GM18507 (cell line): ENCODE data around the gene APBA1.

Source experiments
- DNase-seq: peaks from one replicate; pipeline ENCODE4 v3.0.0; 2011; ENCODE audit warnings: low read depth; ENCODE audit not compliant: insufficient read length; ENCODE audit errors: extremely low spot score
- FAIRE-seq: peaks from 2 replicates; lab custom pipeline; 2011; peaks lifted over from hg19 to GRCh38; lab: Jason Lieb, UNC

APBA1 gene

DNA sequence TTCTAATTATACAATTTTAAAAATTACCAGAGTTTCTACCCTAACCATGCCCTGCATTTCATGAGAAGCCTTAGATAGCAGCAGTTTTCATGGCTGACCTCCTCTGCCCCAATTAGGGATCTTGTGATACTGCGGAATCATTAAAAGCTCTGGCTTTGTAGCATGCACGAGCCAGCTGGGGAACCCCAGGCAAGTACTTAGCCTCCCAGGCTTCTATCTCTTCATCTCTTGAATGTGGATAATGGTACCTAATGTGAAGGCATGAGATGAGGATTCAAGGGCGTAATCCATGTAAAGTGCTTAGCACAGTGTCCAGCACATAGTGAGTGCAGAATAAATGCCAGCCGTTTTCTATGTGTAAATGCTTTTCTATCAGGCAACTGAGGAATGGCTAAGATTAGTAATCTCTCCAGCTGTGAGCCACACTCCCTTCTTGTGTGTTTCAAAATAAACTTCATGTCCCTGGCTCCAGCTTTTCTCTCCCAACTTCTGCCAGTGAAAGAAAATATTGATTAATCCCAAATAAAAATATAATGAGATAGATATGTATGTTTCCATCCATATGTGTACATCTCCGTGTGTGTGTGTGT lies 88.4 kb downstream of the APBA1 start:
- no peak for DNase-seq
- no peak for FAIRE-seq

DNA sequence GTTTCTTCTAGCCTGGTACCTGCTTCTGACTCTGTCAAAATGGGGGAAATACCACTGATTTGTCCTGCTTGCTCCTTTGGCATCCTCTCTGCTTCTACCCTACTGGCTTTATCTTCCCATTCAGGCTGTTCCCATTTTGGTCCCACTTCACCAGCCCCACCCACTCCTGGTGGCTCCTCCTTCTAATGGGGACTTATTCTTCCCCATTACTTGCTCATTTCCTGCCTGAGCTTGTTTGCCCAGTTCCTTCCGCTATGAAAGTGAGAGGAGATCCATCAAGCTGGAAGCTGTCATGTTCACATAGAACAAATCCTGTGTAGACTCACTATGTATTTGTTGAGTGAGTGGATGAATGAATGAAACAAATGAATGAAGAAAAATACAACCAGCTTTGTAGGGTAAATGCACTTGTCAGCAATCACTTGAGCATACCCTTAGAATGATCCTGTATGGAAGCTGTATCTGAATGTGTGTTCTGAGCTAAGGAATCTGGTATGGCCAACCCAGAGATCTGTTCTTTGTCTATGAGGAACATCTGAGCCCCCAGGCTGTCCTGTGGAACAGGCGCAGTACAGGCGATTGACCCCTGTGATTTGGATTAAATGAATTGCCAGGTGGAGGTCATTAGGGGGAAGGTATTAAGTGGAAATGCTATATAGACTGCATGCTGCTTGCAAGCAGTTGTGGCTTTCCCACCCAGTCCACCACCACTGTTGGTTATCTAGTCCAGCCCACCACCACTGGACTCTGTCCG lies 89.5 kb downstream of the APBA1 start:
- DNase-seq (no peak), FAIRE-seq (no peak)

DNA sequence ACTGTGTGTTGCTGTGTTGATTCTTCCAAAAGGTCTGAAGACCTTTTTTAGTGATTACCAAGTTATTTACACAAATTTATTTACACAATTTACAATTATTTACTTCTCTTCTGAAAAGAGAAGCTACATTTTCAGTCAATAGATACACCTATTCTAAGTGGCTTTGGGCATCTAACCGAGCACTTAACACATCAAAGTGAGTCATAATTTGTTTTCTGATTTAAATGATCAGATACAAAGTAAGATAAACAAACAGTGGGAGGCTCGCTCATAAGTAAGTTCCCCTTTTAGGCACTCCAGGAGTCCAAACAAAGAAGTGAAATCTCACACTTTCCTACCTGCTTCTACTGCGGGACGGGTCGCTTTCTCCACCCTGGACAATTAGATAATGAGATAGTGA lies 90.2 kb downstream of the APBA1 start:
- DNase-seq: no peak

DNA sequence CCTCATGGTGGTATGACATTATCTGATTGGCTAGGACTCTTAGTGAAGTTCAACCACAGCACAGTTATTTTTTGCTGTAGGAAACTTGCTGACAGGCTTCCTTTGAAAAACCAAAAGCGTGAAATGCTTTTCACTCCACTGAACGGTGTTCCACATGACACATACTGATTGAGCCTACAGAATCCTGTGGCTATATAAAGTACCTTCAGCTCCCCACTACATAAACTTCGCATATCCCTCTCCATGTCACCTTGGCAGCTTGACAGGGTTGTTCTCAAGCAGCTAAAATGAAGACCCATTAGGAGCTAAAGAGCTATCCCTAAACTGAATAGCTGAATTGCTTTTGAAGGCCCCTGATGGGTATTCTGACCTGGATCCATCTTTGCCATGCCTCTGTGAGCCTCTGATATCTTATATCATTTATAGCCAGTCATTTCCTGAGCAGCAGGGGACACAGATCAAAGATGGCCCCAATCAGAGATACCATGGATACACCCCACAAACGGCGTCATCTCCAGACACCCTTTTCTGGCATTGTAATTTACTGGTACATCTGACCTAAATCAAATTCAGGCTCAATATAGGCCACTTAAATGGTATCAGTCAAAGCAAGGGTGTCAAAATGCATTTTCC lies 91.5 kb downstream of the APBA1 start:
- DNase-seq: no peak
- FAIRE-seq: no peak

More for the DNA sequence above, 90.2 kb downstream of the APBA1 start:
- FAIRE-seq: no peak

DNA sequence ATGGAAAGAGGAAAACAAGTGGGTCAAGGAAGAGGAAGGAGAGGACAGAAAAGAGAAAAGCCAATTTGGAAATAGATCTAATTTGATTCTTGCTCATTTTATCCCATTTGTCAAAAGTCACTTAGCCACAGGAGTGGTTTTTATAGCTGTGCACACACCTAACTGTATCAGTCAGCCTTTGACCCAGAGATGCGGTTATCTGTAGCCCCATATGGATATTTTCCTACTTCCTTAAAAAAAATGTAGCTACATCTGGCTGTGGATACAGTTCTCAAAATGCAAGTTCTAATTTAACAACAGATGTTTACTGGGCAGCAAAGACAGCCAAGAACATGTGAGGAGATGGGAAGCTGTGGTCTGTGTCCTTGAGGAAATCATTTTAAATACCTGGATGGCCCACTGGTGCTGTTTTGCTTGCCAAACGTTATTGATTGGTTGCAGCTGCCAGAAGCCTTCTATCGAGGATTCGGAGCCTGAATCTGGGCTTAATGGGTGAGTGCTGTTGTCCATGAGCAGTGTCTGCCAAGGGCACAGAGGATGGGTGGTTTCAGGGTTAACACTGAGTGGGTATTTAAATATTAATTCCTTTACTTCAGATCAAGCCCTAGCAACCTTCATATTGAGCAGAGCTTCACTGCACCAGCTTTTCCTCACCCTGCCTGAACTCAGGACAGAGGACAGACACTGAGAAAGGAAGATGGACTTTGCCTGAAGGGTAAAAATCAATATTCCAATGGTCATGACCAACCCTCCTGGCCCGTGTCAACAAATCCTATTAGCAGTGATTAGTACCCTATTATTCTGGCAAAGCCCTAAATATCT lies 92.2 kb downstream of the APBA1 start:
- FAIRE-seq (no peak), DNase-seq (no peak)

DNA sequence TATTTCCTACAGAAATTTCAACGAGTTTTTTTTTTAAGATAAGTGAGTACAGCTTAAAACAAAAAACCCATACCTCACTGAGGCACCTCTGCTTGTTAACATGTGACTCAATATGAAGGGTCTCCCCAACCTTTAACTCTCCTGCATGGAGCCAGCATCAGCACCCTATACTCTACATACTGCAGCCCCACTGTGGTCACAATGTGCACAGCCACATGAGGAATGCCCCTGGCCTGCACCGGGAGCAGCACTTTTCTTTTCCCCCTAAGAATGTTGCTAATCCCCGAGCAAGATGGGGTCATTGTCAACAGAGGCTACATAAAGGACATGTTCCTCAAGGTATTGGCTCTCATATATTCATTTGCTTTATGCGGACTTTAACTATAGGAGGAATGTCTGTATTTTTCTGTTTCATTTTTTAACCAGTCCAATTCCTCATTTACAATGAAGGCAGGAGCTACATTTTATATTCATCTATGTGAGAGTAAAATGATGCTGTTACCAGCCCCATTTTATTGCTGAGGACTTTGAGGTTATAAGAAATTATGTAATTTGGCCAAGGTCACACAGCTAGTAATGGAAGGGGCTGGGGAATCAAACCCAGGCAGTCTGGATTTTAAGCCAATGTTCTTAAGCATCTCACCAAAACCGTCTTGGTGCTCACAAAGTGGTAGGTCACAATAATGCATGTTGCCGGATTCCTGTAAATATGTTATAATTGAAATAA lies 93.0 kb downstream of the APBA1 start:
- DNase-seq: no peak
- FAIRE-seq: no peak

DNA sequence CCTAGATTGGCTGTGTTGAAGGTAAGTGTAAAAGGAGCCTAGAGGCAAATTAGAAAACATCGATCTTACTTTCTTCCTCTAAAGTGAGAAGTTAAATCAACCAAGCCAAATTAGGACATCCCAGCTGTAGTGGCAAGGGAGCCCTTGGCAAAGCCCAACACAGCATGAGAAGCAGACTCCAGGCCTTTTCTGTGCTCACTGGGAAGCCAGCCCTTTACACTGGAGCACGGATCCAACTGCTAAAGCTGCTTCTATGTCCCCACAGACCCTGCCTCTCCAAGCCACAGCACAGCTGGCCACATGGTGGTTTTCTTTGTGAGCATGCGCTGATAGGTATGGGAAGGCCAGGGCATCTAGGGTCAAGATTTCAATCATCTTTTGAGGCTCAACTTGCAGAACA lies 94.1 kb downstream of the APBA1 start:
- FAIRE-seq (no peak), DNase-seq (no peak)

DNA sequence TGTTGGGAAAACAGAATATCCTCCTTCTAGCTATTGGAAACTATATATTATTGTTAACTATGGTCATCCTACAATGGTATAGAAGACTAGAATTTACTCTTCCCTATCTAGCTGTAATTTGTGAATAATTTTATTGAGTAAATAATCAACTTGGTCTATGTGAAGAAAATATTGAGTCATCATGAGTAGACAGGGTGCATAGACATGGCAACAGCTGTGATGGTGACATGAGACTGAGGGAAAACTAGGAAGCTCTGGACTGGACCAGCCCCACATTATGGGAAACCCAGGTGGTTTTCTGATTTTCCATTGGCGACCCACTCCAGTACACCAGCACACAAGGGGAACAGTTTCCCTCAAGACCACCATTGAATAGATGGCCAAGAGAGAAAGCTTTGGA lies 95.0 kb downstream of the APBA1 start:
- FAIRE-seq: no peak

DNA sequence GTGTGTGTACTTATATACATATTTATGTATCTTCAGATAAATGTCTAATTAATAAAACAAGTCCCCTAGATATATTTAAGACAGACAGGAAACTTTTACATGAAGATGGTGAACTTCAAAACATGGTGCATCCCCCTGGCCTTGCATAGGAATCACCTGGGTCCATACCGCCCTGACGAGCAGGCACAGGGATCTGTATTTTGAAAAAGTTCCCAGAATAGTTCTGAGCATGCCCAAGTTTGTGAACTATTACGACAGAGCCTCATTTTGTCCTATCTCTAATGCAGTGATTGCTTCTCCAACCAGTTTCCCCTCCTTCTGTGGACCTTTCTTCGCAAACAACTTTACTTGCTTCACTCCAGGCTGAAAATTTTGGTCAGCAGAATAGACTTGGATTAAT lies 98.1 kb downstream of the APBA1 start:
- DNase-seq: no peak
- FAIRE-seq: no peak

More for the DNA sequence above, 95.0 kb downstream of the APBA1 start:
- DNase-seq: no peak

DNA sequence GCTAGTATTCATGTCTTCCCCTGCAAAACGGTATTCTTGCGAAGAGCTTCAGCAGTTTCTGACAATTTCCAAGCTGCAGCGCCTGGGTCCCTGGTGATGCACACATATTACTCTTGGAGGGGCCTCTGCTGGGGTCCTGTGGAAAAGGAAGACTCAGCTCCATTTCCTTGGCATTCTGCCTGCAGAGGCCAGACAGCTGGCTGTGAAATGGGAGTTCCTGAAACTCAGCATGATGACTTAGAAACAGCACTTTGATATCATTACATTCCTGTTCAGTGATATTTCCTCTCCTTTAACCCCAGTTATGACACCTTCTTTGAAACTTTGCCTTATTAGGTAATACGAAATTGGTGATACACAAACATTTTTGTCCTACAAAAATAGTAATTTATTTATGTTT lies 98.5 kb downstream of the APBA1 start:
- no peak for FAIRE-seq

DNA sequence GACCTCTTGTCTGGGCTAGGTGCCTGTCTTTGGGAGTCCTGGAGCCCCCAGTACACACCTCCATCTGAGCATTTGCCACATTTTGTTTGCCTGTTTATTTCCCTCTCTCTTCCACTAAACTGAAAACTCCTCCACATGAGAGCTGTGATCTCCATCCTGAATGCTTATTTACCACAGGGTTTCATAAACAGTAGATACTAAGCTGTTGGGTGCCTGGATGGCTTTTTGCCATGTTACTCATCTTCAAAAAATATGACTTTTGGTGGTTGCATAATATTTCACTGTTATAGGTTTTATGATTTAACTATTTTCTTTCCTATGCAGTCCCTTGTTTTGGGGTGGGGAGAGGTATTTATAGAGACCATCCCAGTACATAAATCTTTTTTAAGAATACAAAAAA lies 99.6 kb downstream of the APBA1 start:
- no peak for FAIRE-seq
- DNase-seq: no peak

More for the DNA sequence above, 98.5 kb downstream of the APBA1 start:
- DNase-seq: no peak

DNA sequence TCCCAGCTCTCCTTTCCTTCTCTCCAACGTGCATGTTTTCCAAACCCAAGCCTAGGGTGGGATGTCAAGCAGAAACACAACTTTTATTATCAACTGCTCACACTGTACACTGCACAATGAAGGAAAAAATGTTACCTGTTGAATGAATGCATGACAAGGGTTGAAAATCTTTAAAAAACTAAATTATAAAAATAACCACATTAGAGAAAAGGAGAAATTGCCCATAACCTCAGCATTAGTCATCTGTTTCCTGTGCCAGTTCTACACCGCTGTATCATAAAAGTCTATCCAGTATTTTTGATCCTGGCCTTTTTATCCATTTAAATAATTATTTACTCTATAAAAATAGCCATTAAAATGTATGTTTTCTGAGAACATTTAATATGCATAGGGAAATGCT lies 101.1 kb downstream of the APBA1 start:
- FAIRE-seq: no peak
- DNase-seq: no peak

DNA sequence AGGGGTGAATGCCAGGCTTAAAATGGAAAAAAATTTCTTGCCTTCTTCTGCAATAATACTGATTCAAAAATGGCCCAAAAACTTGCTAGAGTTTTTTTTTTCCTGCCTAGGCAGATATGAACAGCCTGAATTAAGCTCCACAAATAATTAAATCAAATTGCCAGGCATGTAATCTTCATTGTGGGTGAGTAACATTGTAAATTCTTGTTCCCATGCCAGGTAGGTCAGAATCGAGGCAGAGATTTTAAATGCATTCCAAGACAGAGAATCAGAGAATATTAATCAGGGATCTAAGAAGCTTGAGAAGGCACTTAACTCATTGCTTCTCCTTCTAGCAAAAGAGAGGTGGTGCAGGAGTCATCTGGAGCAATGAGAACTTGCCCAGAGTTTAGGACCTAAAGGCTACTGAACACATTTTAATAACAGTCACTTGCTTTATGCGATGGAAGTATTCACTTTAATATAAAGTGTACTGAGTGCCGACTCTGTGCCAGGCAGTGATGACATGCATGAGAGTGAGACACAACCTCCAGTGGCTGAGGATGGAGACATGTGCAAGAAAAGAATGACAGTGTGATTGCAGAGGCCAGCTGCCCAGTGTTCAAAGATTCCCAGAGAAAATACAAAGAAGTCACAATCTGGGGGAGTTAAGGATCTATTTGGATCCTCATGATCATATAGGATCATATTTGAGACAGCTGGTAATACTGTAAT lies 102.3 kb downstream of the APBA1 start:
- FAIRE-seq: no peak

DNA sequence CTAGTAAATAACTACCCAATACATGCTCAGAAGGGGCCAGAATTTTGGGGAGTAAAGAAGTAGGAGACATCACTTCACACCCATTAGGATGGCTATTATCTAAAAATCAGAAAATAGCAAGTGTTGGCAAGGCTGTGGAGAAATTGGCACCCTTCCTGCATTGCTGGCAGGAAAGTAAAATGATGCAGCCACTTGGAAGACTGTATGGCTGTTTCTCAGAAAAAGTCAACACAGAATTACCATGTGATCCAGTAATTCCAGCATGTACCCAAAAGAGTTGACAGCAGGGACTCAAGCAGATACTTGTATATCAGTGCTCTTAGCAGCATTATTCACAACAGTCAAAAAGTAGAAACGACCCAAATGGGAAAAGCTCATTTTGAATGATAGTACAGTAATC lies 107.6 kb downstream of the APBA1 start:
- no peak for FAIRE-seq
- DNase-seq: no peak

More for the DNA sequence above, 102.3 kb downstream of the APBA1 start:
- DNase-seq: no peak

DNA sequence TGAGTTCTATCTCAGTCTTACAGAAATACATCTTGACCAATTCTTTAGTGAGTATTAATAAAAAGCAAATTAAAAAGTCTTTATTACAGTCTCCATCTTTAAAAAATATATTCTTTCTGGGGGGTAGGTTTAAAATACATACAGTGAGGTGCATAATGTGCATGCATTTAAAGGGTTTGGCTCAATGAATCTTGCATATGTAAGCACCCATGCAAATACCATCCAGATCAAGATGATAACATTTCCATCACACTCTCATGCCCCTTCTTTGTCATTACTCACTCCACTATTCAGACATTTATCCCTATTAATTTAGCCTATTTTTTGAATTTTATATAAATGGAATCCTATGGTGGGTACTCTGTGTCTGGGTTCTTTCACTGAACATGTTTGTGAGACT lies 113.0 kb downstream of the APBA1 start:
- DNase-seq: no peak
- FAIRE-seq: no peak

DNA sequence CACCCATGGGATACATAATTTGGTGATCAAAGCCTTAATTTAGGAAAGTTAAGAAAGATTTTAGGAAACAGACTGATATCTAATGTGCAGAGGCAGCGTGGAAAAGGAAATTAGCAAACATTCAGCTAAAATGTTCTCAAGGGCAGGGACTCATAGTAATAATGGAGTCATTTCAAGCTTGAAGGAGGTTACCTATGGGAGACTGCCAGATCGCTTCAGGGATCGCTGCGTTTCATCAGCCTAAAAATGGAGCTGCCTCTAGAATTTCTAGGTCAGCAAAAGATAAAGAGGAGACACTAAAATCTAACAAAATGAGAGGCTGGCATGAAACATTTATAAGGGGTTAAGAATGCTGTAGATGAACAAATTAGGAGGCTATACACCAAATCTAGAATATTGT lies 115.5 kb downstream of the APBA1 start:
- no peak for DNase-seq
- no peak for FAIRE-seq

DNA sequence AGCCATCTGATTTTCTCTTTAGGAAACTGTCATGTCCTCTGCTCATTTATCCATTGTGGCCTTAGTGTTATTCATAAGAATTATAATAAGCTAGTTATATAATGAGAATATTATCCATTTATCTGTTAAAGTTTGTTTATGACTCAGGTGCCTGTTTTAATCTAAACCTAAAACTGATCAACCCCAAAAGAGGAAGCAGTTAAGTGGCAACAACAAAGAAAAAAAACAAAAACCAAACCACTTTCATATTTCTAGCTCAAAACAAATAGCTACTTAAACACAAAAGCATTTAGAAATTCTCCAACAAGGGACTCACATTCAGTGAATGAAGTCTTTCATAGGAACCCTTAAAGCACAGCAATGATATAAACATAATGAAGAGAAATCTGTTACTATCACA lies 116.4 kb downstream of the APBA1 start:
- no peak for FAIRE-seq
- DNase-seq: no peak

DNA sequence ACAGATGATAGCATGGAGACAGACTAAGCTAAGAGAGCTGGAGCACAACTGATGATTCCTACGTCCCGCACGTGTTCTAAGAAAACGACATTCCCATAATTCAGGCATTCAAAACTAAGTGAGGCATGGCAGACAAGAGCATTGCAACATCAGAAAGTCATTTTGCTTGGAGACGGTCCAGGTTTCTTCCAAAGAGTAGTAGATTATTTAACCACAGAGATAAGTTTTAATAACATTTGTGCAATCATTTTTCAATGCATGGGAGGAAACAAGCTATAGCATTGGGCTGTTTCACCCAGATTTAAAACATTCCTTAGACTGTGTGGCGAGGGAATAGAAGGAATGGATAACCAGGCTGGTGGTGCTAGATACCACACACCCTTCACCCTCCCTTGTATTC lies 117.2 kb downstream of the APBA1 start:
- DNase-seq (no peak), FAIRE-seq (no peak)
